RCC 7860 (cell line): ENCODE data around the gene CEND1.

Experiments
- DNase-seq: peaks from one replicate; pipeline ENCODE4 v3.0.0-alpha.2; 2015; ENCODE audit warnings: low spot score
- FAIRE-seq: peaks from 2 replicates; lab custom pipeline; 2012; peaks lifted over from hg19 to GRCh38; lab: Jason Lieb, UNC

The CEND1 gene

DNA sequence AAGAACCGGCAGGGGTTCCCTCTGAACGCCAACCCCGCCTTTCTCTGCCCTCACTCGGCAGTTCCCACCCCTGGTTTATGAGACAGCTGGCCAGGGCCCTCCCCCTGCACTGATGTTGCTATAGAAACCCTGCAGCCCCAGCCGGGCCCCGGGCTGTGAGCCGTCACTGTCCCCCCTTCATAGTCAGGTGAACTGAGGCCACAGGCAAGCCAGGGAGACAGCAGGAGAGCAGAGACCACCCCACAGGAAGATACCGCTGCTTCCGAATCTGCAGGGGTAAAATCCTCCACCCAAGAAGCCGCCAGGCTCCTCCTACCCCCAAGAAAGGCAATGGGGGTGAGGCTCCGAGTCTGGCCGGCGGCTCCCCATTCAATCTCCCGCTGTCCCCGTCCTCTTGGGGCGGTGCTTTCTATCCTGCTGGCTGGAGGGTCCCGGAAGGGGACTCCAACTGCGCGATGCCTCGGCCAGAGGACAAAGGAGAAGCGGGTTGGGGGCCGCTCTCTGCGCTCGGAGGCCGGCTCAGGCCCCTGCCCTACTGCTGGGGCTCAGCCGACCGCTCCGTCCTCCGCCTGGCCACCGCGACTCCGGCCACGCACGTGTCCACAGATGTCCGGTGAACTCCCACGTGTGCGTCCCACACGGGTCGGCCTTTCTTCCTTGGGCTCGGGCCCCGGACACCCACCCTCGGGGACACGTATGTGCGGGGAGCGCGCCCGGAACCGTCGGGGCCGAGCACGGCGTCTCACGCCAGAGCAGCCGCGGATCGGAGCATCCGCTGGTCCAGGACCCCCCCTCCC, 7.6 kb upstream of the CEND1 start:
- DNase-seq (peak; percentile 60), FAIRE-seq (no peak)

DNA sequence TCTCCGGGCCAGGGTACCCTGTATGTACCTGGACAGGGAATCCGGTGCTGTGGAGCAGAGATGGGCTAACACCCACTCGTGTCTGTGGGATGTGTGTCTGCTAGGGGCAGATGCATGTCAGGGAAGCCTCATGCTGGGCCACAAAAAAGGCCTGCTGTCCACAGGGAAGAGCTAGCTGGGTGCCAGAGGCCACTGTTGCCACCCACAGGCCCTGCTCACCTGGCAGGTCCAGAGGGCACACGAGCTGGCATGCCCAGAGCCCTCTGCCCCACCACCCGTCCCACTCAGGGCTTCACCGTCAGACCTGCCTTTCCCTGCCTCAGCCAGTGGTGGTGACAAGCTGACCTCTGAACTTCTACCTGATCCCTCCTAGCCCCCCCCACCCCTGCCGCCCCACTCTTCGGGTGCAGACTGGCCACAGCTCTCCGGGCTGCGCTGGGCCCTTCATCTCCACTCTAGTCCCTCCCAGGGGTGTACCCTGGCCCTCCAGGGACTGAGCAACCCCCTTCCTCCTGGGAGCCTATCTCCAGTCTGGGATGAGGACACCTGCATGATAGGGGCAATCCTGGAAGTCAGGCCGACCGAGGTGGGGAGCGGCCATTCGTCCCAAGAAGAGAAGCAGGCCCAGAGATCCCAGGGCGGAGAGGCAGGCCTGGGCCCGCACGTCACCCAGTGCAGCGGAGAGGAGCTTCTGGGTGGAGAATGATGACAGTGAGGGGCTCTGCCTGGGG, 6.8 kb upstream of the CEND1 start:
- FAIRE-seq: no peak
- no peak for DNase-seq

DNA sequence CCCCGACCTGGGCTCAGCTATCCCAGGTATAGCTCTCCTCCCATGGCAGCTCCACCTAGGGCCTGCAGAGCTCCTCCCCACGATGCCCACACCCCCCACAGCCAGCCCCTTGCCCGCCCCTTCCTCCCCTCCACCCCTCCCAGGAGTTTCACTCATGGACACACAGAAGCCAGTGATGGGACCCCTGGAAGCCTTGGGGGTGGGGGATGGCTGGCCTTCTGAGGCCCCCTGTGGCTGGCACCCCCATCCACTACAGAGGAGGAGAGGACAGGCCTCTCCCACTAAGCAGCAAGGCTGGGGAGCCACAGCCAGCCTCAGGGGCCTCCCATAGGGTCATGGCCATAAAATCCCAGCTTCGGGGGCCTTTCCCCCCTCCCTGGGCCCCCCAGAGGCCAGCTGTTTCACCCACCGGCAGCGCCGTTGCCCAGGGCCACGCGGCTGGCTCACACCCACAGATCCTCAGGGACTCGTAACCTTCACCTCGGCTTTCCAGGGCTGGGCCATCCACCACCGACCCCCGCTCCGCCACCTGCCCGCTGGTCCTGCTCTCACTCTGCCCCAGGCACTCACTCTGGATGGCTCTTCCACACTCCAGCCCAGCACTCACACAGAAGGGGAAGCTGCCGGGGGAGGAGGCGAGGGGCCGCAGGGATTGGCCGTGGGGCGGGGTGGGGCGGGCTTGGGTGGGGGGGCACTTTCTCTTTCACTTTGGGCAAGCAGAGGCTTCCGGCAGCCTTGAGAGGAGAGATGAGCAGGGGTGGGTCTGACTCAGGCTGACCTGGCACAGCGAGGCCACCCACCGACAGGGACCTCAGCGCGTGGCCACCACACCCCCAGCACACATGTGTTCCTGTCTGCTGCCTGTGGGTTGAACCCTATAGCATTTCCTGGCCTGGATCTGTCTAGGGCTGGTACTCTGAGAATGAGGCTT, 6.0 kb upstream of the CEND1 start:
- FAIRE-seq (peak; percentile 39), DNase-seq (peak; percentile 93)

DNA sequence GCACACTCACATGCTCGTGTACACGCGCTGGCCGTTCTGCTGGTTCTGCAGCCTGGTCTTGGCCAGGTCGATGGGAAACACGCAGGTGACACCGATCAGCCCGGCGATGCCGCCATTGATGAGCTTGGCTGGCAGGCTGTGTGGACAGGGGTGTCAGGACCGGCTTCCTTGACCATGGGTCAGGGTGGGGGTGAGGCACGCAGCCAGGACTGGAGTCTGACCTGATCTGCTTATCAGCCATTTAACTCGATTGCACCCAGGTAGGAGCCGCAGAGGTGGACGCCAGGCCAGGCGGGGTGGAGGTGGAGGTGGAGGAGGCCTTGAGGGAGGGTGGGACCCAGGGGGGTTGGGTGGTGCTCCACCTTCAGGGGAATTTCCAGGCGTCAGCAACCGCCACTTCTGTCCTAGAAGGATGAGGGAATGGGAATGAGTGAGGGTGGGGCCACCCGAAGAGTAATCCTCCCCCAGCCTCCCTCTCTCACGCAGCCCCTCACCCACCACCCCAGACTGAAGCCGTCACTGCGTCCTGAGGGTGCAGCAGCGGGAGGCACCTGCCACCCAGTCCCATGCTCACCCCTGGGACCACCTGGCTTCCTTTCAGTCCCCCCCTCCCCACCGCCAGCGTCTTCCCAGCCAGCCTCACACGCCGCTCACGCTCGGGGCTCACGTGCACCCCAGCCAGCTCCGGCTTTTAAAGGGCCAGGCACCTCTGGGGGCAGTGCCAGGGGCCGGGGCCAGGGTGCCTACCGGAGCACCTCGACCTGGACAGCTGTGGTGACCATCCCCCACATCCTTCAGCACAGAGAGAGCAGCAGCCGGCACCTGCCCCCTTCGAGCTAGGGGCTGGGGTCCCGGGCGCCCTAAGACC, 5.1 kb upstream of the CEND1 start:
- DNase-seq: no peak
- FAIRE-seq: no peak

DNA sequence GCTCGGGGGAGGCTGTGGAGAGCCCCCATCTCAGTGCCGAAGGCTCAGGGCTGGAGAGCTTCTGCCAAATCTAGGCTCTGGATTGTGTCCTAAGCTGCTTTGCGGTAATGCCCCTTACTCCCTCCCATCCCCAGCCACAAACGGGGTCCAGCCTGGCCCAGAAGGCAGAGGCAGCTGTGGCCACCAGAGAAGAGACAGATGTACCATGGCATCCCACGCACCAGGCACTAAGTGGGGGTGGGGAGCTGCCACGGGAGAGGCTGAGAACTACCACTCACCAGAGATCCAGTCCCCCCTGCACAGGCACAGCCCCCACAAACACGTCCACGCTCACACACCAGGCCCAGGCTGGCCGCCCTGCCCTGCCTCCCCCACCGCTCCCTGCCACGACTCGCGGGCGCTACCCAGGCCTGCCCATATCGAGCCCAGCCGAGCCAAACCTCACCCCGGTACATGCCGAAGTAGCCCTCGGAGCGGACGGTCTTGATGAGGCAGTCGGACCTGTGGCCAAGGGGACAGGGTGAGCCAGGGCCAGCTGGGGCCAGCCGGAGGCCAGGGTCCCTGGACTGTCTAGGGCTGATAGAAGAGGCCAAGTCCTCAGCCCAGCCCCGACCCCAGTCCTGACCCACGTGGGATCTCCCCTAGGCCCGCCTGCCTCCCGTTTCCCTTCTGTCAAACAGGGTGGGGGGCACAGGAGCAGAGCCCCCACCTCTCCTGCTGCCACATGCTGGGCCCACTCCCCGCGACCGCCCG, 4.3 kb upstream of the CEND1 start:
- FAIRE-seq (no peak), DNase-seq (no peak)

DNA sequence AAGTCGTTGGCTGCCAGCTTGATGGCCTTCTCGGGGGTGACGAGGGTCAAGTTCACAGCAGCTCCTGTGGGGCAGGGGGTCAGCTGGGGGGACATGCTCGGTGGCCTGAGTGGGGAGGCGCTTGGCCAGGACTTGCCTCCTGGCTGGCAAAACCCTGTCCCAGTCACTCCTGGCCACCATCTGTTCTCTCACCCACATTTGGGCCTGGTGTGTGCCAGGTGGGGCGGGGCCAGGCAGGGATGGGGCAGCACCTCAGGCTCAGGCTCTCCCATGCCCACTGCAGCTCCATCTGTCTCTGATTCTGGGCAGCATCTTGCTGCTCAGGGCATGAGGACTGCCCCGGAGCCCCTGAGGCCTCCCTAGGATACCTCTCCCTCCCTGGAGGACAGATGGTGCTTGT, 3.7 kb upstream of the CEND1 start:
- FAIRE-seq: no peak
- no peak for DNase-seq

DNA sequence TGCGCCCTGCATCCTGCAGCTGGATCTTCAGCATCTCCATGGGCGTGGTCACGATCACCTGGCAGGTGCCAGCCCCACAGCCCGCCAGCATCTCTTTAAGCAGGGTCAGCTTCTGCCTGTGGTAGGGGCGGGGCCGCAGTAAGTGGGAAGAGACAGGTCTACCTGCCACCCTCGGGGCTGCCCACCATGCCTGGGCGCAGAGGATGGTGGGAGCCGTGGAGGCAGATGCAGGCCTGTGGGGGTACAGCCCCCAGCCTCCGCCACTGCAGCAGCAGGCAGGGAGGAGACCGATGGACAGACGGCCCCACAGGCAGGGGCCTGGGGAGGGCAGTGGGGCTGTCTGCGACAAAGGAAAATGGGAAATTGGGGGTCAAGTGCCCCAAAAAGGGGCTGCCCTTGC, 3.0 kb upstream of the CEND1 start:
- FAIRE-seq: no peak
- no peak for DNase-seq

DNA sequence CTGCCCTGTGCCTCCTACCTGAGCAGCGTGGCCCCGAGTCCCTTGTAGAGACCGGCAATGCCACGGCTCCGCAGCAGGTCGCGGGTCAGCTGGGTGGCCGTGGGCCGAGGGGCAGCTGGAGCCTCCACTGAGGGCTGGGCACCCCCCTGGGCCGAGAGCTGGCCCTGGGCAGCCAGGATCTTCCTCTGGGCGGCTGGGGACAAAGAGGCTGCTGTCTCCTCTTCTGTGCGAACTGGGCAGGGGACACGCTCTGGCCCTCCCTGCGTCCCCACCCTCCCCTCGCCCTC, 2.6 kb upstream of the CEND1 start:
- no peak for DNase-seq
- no peak for FAIRE-seq

DNA sequence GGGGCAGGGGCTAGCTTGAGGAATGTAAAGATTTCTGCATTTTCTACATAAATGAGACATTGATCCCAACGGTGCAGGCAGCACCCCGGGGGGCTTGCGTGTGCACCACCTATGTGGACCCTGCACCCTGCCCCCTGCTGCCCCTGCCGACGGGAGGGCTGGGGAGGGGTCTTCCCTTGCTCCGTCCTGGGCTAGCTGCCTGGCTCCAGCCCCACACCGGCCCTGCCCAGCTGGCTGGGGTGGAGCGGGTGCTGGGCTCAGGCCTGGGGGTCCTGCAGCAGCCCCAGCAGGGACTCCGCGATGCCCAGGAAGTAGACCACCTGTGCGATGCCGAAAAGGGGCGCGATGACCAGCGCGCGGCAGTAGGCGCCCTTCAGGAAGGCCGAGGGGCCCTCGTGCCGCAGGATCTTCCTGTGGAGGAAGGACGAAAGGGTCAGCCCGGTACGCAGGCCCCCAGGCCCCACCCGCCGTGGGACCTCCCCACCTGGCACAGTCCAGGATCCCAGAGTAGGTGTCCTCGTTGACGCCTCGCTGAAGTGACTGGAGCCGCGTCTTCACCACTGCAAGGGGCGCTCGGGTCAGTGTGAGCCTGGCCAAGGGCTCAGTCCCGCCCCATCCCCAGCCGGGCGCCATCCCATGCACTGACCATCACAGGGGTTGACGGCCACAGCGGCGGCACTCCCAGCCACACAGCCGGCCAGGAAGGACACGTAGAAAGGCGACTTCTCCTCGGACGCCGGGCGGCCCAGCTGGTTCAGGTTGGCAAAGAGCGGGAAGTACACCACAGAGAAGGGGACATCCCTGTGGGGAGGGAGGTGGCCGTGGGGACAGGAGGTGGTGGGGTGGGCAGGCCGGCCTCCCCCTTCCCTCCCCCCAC, 2.0 kb upstream of the CEND1 start:
- DNase-seq: no peak
- FAIRE-seq: no peak

DNA sequence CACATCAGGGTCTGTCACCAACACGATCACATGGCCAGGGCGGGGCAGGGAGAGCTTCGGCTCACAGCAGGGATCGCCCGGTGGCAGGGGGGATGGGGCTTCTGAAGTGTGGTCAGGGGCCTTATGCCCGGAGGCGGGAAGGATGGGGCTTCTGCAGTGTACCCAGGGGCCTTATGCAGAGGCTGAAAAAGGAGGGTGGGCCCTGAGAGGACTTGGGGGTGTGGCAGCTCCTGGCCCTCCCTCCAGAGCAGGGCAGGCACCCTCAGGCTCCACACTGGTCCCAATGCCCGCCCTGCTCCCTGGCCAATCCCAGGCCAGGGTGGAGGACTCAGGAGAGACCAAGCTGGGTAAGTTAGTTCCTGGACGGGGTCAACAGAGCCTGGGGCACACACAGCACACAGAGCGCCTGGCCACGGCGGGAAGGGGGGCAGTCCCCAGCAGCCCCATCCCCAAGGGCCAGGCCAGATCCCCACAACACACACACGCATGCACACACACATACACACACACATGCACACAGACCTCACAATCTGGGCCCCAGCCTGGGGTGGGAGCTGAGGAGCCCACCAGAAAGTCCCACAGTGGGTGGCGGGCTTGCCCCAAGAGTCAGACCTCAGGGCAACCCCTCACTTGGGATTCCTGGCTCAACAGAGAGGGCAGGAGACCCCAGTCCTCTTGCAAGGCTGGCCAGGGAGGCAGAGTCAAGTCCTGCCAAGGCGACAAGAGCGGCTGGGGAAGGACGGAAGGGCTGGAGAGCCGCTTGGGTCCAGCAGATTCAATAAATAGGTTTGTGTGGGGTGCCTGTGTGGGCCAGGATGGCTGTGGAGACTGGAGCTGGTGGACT, 1.1 kb upstream of the CEND1 start:
- DNase-seq (no peak), FAIRE-seq (no peak)

DNA sequence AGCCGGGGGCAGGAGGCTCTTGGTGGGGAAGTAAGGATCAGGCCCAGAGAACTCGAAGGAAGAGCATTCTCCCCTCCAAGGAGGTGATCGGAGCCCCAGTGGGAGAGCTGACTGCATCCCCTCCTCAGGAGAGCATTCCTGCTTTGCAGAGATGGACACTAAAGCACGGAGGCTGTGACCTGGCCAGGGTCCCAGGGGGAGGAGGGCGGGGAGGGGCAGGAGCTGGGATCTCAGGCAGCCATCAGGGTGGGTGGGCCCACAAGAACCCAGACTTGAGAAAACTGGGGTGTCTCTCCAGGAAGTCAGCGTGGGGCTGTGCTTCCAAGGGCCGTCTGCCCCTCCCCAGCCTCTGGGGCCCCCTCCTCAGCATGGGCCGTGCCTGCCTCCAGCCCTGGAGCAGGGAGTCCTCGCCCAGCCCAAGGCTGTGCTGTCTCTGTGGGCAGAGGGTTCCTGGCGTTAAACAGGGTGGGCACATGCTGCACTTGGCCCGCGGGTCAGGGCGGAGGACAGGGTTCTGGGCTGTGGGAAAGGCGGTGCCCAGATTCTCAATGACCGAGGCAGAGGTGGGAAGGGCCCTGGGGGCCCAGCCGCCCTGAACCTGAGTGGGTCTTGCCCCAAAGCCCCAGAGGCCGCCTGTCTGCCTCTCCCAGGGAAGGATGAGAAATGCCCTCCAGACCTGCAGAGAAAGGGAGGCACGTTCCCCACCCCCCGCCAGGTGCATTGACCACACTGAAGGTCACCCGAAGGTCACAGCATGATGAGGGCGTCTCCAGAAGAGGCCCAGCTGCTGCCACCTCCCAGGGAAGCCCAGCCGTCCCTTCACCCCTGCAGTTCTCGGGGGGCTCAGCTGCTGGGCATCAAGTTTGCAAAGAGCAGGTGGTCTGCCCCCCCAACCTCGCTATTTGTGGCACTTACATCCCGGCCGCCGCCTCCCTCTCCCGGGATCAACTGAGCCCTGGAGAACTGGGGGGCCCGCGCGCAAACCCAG, 643 bp downstream of the CEND1 start:
- FAIRE-seq (no peak), DNase-seq (no peak)

DNA sequence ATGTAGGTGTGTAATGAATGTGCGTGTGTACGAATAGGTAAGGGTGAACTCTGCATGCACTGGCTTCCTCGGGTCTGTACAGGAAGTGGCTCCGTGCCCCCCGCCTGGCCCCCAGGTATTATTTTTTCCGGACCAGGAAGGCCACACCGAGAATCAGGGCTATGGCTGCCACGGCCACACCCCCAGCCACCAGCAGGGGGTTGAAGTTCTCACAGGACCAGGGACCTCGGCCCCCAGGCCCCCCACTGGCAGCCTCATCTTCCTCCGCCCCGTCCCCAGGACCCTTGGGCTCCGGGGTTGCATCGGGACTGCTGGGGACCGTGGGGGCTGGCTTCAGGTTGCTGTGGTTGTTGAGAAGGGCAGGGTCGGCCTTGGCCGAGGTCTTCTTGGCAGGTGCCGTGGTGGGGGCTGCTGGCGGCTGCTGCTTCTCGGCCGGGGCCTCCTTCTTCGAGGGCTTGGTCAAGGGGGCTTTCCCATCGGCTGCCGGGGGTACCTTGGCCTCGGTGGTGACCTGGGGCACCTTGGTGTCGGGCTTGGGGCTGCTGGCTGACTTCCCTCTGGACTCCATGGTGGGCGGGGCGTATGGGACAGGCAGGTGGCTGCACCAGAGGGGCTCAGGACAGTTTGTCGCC, 1.8 kb downstream of the CEND1 start:
- DNase-seq: no peak
- no peak for FAIRE-seq

DNA sequence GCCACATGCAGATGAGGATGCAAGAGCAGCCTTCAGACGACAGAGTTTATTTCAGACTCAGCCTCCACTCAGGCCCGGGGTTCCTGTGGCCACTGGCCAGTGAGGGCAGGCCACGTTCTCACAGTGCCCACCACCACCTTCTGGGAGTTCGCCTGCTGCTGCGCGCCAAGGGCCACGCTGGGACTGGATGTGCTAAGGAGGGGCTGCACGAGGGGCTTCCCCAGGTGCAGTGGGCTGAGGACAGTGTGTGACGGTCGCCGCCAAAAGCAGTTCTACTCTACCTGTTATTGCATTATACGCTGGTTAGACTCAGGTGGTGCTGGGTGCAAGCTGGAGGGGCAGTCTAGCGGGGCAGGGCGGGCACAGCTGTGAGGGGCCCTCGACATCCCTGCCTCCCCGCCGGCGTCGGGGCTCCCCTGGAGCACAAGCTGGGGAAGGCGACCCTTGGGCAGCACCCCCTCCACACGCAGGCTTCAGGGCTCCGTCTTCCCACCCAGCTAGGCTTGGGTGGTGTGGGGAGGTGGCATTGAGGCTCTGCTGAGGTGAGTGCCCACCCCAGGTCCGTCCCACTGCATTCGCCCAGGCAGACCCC, 2.7 kb downstream of the CEND1 start:
- no peak for FAIRE-seq
- DNase-seq: no peak

DNA sequence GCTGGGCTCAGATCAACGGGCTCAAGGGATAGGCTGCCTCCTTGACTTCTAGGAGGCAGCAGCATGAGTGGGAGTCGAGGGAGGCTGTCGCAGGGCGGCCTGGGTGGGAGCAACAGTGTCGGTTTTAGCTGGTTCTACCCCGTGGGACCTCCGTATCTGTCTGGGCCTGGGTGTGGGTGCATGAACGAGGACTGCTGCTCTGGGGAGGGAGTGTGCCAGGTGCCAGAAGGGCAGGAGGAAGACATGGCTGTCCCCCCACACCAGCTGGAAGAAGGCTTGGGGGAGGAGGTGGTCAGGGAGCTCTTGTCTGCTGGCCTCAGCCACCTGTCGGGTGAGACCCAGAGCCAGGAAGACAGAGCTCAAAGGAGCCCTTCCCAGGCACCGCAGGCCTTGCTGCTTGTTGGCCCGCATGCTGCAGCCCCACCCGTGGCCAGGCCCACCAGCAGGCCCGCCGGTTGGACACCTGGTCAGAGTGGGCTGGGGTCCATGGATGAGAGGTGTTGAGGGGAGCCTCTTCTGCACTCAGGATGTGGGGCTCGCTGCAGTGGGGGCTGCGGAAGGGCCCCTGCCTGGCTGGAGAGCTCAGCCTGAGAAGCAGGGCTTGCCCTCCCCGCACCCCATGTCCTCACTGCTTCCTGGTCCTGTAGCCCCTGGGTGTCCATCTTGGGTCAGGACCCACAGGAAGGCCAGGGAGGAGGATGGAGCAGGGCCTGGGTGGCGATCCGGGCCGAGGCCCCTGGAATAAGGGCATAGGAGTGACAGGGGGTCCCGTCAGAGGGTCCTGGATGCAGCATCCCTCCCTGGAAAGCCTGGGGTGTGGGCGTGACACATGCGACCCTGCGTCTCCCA, 3.4 kb downstream of the CEND1 start:
- no peak for FAIRE-seq
- no peak for DNase-seq

DNA sequence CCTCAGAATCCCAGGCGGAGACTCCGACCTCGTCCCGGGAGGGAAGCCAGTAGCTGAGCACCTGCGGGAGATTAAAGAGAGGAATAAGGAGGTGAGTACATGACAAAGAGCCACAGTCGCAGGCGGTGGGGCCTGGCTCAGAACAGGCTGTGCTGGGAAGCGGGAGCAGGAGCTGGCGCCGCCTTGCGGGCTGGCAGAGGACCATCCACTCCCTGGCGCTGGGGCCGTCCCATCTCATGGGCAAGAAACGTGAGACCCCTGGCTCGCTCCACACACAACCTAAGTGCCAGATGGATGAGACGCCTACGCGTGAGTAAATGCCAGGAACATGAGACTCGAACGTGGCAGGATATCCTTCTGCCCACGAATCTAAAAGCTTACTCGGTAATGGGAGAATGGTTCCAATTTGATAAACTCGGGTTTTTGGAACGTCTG, 6.3 kb downstream of the CEND1 start:
- FAIRE-seq: no peak
- DNase-seq: no peak
